HL-60/S4 treated with retinoic acid at 250 ng/mL for 4 days and 3 days (cell line): ENCODE measurements around the gene TGM3.

Source experiments
- in situ Hi-C: fragments of 300-500 bp; cut with MboI; formaldehyde crosslinking; loops from 2 replicates; pipeline ENCODE4 v1.7.0; 2022; ENCODE audit warnings: low sequenced_read_pairs

TGM3 gene

GRCh38 chr20:2335096-2335870 lies 39.5 kb downstream of the TGM3 start:
- in situ Hi-C loops: no loop called here

DNA sequence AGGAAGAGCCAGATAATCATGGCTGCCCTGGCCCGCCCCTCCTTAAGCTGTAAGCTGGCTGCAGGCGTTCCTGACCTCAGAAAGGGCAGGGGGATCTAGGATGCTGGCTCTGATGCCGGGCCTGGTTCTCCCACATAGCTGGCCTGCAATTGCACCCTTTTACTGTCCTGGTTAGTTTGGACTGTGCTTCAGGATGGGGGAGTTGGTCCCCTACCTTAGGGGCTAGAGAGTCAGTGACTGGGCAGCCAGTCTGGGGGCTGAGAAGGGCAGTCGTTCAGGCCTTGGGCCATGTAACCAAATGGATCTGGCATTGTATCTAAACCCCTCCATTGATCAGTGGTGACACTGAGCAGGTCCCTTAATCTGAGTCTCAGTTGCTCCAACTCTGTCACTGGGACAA lies 40.7 kb downstream of the TGM3 start:
- in situ Hi-C loops: no loop called here

DNA sequence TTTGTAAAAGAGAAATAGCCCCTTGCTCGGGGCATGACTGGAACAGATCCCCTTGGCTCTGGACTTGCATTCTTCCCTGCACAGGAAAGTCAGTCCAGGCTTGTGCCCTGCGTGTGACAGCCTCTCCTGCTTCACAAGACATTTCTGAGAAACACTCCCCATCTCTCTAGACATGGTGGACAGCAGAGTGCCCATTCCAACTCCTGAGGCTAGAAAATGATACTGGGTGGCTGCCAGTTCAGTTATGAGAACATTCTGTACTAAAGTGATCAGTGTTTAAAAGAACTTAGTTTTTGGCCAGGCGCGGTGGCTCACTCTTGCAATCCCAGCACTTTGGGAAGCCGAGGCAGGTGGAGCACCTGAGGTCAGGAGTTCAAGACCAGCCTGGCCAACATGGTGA lies 41.3 kb downstream of the TGM3 start:
- in situ Hi-C loops: no loop called here

DNA sequence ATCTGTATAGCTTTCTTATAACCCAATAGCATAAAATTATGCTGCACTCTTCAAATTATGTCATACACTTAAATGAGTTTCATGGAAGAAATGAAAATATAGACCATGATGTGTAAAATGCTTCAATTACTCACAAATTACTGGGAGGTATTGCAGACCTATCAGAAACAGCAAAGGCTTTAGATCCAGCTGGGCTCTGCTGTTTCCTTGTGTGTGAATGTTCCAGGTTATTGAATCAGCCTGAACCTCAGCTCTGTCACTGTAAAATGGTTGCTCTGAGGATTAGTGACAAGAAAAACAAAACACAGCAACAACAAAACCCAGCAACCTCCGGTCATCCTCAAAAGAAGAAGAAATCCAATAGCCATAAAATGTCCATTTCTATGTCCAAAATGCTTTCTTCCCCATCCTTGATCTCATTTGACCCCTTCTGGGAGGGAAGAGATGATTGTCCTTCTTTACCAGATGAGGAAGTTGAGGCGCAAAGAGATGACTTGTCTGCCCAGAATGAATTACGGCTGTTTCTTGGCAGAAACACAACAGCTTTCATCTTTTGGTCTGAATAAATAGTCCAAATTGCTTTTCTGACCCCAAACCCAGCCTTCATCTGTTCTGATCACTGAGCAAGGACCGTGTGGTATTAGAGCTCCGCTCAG lies 42.7 kb downstream of the TGM3 start:
- in situ Hi-C loops: no loop called here

- in situ Hi-C loops: loop anchor here (10.0 kb wide), 1 partner anchor 125 kb away; no protein-coding TSS in a partner anchor
Measured at GRCh38 chr20:2340136-2340535, 44.3 kb downstream of the TGM3 start.

- in situ Hi-C loops: loop anchor here (10.0 kb wide), 1 partner anchor 124 kb away; no protein-coding TSS in a partner anchor
Measured at GRCh38 chr20:2340823-2341222, 45.0 kb downstream of the TGM3 start.

- in situ Hi-C loops: loop anchor here (10.0 kb wide), 1 partner anchor 123 kb away; no protein-coding TSS in a partner anchor
Measured at GRCh38 chr20:2341336-2341735, 45.5 kb downstream of the TGM3 start.

DNA sequence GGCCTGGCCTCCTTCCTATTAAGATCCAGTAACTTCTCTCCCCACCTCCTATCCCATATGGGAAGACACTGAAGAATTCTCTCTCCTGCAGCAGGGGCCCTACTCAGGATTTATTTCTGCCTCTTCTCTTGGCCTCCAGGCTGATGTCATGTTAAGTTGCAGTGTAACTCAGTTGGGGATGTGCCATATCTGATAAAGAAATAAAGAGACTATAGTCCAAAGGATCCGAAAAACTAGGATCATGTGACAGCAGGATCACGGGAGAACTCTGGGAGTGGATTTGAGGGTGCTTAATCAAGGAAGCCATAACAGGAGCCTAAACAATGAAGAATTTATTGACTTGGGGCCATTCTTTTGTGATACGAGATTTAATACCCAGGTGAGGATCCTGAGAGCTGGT lies 46.4 kb downstream of the TGM3 start:
- in situ Hi-C loops: loop anchor here (10.0 kb wide), 1 partner anchor 123 kb away; no protein-coding TSS in a partner anchor

DNA sequence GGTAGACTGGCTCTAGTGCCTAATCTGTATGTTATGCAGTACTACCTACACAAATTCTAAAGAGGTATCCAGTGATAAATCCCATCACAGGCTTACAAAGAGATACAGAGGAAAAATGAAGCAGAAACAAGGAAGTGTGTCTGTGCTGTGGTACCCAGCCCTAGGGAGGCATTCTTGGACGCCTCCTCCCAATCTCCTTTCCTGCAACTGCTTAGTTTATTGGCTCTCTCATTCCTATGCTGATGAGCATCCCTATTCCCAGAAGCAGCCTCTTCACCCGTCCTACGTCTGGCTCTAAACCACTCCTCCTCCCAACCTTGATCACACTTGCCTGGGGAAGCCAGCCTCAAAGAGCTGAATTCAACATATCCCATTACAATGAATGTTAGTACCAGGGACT lies 50.4 kb downstream of the TGM3 start:
- in situ Hi-C loops: loop anchor here (10.0 kb wide), 1 partner anchor 119 kb away; no protein-coding TSS in a partner anchor

- in situ Hi-C loops: loop anchor here (10.0 kb wide), 1 partner anchor 116 kb away; no protein-coding TSS in a partner anchor
Measured at GRCh38 chr20:2348336-2348735, 52.5 kb downstream of the TGM3 start.

DNA sequence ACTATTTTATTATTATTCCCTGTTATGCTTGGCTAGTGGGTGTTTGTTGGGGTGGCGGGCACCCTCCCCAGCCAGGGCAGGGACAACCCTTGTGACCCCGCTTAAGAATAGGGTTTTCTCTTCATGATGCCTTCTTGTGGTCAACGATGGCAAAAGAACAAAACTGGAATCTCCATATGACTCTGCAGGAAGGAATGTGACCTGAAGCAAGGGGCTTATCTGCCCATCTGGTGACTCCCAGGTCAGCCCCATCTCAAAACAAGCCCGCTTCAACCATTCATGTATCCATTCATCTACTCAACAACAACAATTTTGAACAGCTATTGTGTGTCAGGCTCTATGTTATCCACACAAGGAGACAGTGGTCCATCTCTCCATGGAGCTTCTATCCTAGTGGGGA lies 54.0 kb downstream of the TGM3 start:
- in situ Hi-C loops: loop anchor here (10.0 kb wide), 1 partner anchor 115 kb away; no protein-coding TSS in a partner anchor

- in situ Hi-C loops: no loop called here
Measured at GRCh38 chr20:2350606-2351005, 54.8 kb downstream of the TGM3 start.

DNA sequence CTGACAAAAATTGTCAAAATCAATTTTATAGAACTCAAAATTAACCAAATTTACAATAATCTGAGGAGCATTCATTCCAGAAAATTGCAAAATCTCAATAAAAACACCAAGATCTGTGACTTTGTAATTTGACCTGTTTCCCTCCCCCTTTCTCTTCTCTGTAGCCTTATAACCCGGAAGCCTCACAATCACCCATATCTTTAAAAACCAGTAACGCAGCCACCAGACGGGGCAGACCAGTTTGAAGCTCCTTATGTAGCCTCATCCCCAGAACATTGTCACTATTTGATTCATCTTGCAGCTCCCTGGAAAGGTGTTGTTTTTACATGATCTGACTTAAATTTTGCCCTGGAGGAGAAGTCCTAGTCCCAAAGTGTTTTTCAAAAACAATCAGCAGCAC lies 57.4 kb downstream of the TGM3 start:
- in situ Hi-C loops: no loop called here

- in situ Hi-C loops: no loop called here
Measured at GRCh38 chr20:2357114-2357513, 61.3 kb downstream of the TGM3 start.

GRCh38 chr20:2358006-2358405 lies 62.2 kb downstream of the TGM3 start:
- in situ Hi-C loops: no loop called here

GRCh38 chr20:2361035-2361593 lies 65.3 kb downstream of the TGM3 start:
- in situ Hi-C loops: no loop called here

DNA sequence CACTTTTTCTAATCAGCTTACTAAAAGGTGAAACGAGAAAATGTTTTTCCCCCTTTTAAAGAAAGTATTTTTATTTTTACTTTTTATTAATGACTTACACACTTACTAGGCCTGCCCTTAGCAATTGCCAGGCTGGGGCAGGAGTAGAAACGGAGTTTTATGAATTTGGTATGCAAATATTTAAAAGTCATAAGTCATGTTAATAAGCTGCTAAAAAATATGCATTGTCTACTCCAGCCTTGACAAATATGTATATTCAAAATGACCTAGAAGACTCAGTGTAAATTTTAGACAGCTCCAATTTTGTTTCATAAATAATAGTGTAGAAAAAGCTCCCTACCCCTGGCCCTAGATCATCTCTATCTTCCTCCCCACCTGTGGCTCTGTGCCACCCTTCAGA lies 67.4 kb downstream of the TGM3 start:
- in situ Hi-C loops: no loop called here

GRCh38 chr20:2363587-2363986 lies 67.8 kb downstream of the TGM3 start:
- in situ Hi-C loops: no loop called here

- in situ Hi-C loops: no loop called here
Measured at GRCh38 chr20:2364044-2364443, 68.2 kb downstream of the TGM3 start.

DNA sequence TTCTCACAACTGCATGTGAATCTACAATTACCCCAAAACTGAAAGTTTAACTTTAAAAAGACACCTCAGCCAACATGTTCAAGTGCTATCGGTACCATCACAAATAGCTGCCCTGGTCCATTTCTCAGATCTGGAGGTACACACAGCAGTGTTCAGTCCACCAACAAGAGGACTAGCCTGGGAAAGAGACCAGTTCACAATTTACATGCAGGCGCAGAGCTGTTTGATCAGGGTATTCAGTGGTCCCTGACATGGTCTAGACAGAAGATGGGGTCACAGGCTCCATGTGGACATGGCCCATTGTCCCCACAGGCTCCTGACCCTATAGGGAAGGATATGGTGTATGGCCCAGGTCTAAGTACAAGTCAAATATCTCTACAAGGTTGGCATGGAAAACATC lies 69.3 kb downstream of the TGM3 start:
- in situ Hi-C loops: no loop called here

- in situ Hi-C loops: no loop called here
Measured at GRCh38 chr20:2365666-2366065, 69.9 kb downstream of the TGM3 start.

GRCh38 chr20:2368621-2369020 lies 72.8 kb downstream of the TGM3 start:
- in situ Hi-C loops: no loop called here
